Measurements from ENCODE around the gene MTM1.

Gene MTM1

DNA sequence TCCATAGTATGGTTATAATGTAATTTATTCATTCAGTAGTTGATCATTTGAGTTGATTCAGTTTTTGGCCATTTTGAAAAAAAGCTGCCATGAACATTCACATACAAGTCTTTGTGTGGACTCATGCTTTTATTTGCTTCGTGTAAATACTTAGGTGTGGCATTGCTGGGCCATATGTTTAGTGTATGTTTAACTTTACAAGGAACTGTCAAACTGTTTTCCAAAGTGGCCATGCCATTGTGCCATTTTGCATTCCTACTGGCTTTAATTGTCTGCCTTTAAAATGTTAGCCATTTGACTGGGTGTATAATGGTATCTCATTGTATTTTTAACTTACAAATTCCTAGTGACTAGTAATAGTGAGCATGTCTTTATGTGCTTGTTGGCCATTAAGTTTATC lies 8.8 kb downstream of the MTM1 start:
- Histone ChIP-seq H3K9ac (ENCODE audit: low read length) (no peak overlapping the region), H3K27me3 (ENCODE audit: control insufficient read depth in 1 of 2, insufficient read depth in 2 of 2, low read length in 2 of 2) (no peaks in the 10 kb centered on the region), H3K9me3 (ENCODE audit: low read length) (no peaks in the 10 kb centered on the region), H3K36me3 (ENCODE audit: insufficient read depth, low read length) (no peaks in the 10 kb centered on the region), H3K27ac (ENCODE audit: low read depth, low read length) (no peak overlapping the region), H3K4me3 (ENCODE audit: low read depth in 1 of 2, low read length in 2 of 2) (no peak overlapping the region), H3K4me1 (ENCODE audit: insufficient read depth, low read length) (peaks cover 6% of the 10 kb centered on the region)

DNA sequence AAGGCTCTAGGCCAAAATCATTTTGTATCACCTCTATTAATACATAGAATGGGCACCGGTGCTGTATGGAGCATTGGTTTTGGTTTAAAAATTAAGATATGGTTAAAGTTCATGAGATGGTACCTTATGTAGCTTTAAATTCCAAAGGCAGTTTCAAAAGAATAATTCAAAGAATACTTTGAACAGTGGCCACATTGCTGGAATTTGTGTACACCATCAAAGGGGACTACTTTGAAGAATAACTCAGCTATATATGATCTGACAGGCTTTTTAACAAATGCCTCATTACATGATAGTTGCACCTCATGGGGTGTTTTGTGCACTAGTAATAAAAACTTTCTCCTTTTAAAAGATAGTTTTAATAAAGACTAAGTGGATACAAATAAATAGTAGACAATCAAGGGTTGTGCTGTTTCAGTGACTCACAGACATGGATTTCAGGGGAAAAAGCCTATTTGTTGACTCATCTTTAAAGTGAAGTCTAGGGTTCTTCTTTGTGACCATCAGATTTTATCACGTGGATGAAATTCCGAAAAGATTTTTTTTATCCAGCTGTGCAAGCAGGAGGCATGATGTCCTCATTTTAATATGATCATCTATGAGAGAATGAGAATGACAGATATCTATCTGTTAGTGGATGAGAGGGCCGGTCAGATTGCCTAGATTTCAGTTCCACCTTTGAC lies 12.8 kb downstream of the MTM1 start:
- H3K9ac ChIP-seq (ENCODE audit: low read length), result no peak overlapping the region
- H3K4me1 ChIP-seq (ENCODE audit: insufficient read depth, low read length), result no peaks in the 10 kb centered on the region
- no peak overlapping the region for H3K27ac ChIP-seq (ENCODE audit: low read depth, low read length)
- no peak overlapping the region for H3K4me3 ChIP-seq (ENCODE audit: low read depth in 1 of 2, low read length in 2 of 2)
- H3K36me3 ChIP-seq (ENCODE audit: insufficient read depth, low read length), result no peaks in the 10 kb centered on the region
- no peaks in the 10 kb centered on the region for H3K9me3 ChIP-seq (ENCODE audit: low read length)
- no peaks in the 10 kb centered on the region for H3K27me3 ChIP-seq (ENCODE audit: control insufficient read depth in 1 of 2, insufficient read depth in 2 of 2, low read length in 2 of 2)

DNA sequence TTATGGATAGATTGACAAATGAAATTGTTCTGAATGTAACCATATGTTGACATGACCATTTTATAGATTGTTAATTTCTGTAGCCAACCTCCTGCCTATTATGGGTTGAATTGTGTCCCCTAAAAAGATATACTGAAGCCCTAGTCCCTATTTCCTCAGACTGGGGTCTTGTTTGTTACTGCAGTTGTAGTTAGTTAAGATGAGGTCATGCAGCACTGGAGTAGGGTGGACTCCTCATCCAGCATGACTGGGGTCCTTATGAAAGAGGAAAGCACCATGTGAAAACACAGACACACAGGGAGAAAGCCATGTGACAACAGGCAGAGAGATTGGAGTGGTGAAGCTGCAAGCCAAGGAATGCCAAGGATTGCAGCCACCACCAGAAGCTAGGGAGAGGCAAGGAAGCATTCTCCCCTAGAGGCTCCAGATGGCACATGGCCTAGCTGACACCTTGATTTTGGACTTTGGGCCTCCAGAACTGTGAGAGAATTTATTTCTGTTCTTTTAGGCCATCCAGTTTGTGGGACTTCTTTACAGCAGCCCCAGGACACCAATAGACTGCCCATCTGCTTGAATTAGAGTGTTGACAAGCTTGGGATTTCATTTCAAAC lies 14.0 kb downstream of the MTM1 start:
- Histone ChIP-seq H3K9me3 (ENCODE audit: low read length) (no peaks in the 10 kb centered on the region), H3K4me3 (ENCODE audit: low read depth in 1 of 2, low read length in 2 of 2) (no peak overlapping the region), H3K9ac (ENCODE audit: low read length) (no peak overlapping the region), H3K27me3 (ENCODE audit: control insufficient read depth in 1 of 2, insufficient read depth in 2 of 2, low read length in 2 of 2) (no peaks in the 10 kb centered on the region), H3K36me3 (ENCODE audit: insufficient read depth, low read length) (no peaks in the 10 kb centered on the region), H3K4me1 (ENCODE audit: insufficient read depth, low read length) (no peaks in the 10 kb centered on the region), H3K27ac (ENCODE audit: low read depth, low read length) (no peak overlapping the region)

DNA sequence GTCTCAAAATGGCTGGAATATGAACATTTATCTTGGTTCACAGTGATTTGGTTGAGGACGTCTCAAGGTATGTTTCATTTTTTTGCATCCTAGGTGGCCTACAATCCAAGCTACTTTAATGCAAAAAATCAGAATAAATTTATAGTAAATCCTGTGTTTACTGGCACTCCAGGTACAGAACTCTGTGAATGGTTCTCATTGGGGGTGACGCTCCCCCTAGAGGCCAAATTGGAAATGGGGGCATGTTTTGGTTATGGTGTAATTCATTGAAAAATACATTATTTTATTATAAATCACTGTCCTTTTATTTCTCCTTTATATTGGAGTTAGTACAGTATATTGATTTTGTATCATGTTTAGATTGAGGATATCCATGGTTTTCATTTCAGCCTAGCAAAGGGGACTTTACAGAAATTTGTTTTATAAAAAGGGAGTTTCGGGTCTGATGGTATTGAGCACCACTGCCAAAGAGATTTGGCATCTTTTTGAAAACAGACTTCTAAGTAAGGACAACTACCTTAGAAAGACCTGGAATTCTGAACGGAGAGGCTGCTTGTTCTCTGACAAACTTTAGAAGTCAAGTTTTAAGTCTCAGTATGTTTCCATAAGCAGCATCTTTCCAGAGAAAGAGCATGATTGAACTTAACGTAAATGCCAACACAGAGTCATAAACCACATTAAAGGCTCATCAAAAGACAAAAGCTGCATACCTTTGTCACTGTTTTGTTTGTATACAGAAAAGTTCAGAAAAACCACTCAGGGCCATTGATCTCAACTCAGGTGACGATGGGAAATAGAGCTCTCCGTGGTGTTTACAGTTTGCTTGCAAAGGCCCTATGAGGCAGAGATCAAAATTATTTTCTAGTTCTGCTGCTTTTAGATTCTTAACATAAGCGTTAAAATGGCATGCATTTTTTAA lies 19.4 kb downstream of the MTM1 start:
- Histone ChIP-seq H3K9me3 (ENCODE audit: low read length) (no peaks in the 10 kb centered on the region), H3K4me3 (ENCODE audit: low read depth in 1 of 2, low read length in 2 of 2) (no peak overlapping the region)

DNA sequence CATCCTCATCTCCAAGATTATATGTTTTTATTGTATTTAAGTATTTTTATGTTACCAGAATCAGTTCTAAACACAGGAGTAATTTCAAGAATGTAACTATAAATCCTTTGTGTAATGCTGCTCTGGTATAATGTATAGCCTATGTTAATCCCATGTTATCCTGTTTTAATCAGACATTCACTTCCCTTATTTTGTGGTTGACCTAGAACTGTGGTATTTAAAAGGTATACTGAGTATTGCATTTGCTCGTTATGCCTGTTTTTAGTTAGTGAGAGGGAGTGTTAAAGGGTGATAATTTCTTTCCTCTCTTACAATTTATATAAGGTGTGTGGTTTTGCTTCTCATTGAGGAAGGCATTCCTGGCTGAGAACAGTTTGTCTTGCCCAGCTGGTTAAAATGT lies 26.2 kb downstream of the MTM1 start:
- Histone ChIP-seq H3K27ac (ENCODE audit: low read depth, low read length) (no peak overlapping the region), H3K27me3 (ENCODE audit: control insufficient read depth in 1 of 2, insufficient read depth in 2 of 2, low read length in 2 of 2) (no peaks in the 10 kb centered on the region), H3K9me3 (ENCODE audit: low read length) (no peaks in the 10 kb centered on the region), H3K4me1 (ENCODE audit: insufficient read depth, low read length) (no peaks in the 10 kb centered on the region), H3K36me3 (ENCODE audit: insufficient read depth, low read length) (no peaks in the 10 kb centered on the region), H3K4me3 (ENCODE audit: low read depth in 1 of 2, low read length in 2 of 2) (no peak overlapping the region), H3K9ac (ENCODE audit: low read length) (no peak overlapping the region)

More for the DNA sequence above, 19.4 kb downstream of the MTM1 start:
- H3K27ac ChIP-seq (ENCODE audit: low read depth, low read length), result no peak overlapping the region
- H3K36me3 ChIP-seq (ENCODE audit: insufficient read depth, low read length), result no peaks in the 10 kb centered on the region
- H3K9ac ChIP-seq (ENCODE audit: low read length), result no peak overlapping the region
- no peaks in the 10 kb centered on the region for H3K27me3 ChIP-seq (ENCODE audit: control insufficient read depth in 1 of 2, insufficient read depth in 2 of 2, low read length in 2 of 2)
- no peaks in the 10 kb centered on the region for H3K4me1 ChIP-seq (ENCODE audit: insufficient read depth, low read length)

DNA sequence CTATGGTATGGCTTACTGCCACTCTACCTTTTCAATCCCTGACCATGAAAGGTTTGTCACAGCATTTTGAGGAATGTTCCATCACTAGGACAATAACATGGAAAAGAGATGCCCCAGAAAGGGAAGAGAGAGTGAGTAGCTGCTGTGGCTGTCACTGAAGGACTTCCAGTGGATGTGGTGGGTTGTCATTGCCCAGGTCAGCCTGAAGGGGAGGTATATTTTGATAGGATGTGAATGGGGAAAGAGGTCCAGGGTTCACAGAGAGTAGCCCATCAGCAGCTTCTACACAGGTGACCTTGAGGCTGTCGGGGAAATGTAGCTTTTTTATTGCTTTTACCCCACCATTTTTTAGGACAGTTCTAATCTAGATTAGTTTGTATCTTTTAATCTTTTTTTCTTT lies 30.8 kb downstream of the MTM1 start:
- no peaks in the 10 kb centered on the region for H3K9me3 ChIP-seq (ENCODE audit: low read length)
- no peaks in the 10 kb centered on the region for H3K36me3 ChIP-seq (ENCODE audit: insufficient read depth, low read length)
- no peak overlapping the region for H3K27ac ChIP-seq (ENCODE audit: low read depth, low read length)
- H3K4me3 ChIP-seq (ENCODE audit: low read depth in 1 of 2, low read length in 2 of 2), result no peak overlapping the region
- no peaks in the 10 kb centered on the region for H3K4me1 ChIP-seq (ENCODE audit: insufficient read depth, low read length)
- no peaks in the 10 kb centered on the region for H3K27me3 ChIP-seq (ENCODE audit: control insufficient read depth in 1 of 2, insufficient read depth in 2 of 2, low read length in 2 of 2)
- no peak overlapping the region for H3K9ac ChIP-seq (ENCODE audit: low read length)

DNA sequence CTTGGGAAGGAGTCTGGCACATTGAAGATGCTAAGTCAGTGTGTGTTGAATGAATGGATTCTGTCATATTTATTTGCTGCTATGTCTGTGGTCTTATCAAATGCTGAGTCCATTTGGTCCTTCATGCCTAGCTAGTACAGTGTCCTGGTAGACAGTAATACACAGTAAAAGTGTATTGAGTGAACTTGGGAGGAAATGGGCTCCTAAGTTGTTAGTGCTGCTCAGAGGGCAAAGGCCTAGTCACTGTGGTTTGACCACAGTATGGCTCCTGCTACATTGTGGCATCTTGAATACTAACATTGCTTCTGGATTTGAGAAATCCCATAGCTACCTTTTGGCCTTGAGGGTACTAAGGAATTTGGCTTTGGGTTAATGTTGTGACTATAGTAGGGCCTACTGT lies 33.9 kb downstream of the MTM1 start:
- no peaks in the 10 kb centered on the region for H3K4me1 ChIP-seq (ENCODE audit: insufficient read depth, low read length)
- no peaks in the 10 kb centered on the region for H3K36me3 ChIP-seq (ENCODE audit: insufficient read depth, low read length)
- H3K9ac ChIP-seq (ENCODE audit: low read length), result no peak overlapping the region
- no peak overlapping the region for H3K27ac ChIP-seq (ENCODE audit: low read depth, low read length)
- H3K27me3 ChIP-seq (ENCODE audit: control insufficient read depth in 1 of 2, insufficient read depth in 2 of 2, low read length in 2 of 2), result no peaks in the 10 kb centered on the region
- no peaks in the 10 kb centered on the region for H3K9me3 ChIP-seq (ENCODE audit: low read length)
- no peak overlapping the region for H3K4me3 ChIP-seq (ENCODE audit: low read depth in 1 of 2, low read length in 2 of 2)

DNA sequence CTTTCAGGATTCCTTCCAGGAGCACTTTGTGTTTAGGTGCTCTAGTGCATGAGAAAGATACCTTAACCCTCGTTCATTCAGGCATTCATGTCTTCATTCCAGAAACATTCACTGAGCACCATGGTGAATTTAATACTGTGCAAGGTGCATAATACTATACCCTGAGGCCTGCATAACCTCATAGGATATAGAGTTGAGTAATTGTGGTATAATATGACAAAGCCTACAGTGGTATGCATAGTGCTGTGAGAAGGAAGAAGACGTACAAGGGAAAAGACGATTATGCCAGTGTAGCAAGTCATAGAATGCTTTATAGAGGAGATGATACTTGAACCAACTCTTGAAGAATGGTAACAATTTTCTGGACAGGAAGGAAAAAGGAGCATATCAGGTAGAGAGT lies 34.3 kb downstream of the MTM1 start:
- Histone ChIP-seq H3K27me3 (ENCODE audit: control insufficient read depth in 1 of 2, insufficient read depth in 2 of 2, low read length in 2 of 2) (no peaks in the 10 kb centered on the region), H3K4me1 (ENCODE audit: insufficient read depth, low read length) (no peaks in the 10 kb centered on the region), H3K4me3 (ENCODE audit: low read depth in 1 of 2, low read length in 2 of 2) (no peak overlapping the region), H3K27ac (ENCODE audit: low read depth, low read length) (no peak overlapping the region), H3K9ac (ENCODE audit: low read length) (no peak overlapping the region), H3K36me3 (ENCODE audit: insufficient read depth, low read length) (no peaks in the 10 kb centered on the region), H3K9me3 (ENCODE audit: low read length) (no peaks in the 10 kb centered on the region)

DNA sequence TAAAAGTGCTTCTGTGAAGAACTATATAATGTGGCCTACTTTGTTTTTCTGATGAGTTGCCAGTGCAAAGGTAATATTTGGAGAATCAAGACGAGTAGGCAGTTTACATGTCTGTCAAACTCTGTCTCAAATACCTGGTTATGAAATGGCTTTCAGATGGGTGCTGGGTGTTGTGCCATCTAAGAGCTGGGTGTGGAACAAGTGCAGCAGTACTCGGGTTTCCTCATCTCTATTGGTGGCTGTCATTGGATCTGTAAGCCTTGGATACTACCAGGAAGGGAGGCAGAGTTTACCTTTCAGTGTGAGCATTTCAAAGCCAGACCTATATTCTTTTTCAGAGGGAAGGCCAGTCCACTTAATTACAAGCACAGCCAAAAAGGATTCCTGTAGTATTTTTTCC lies 37.2 kb downstream of the MTM1 start:
- Histone ChIP-seq H3K36me3 (ENCODE audit: insufficient read depth, low read length) (no peaks in the 10 kb centered on the region), H3K27me3 (ENCODE audit: control insufficient read depth in 1 of 2, insufficient read depth in 2 of 2, low read length in 2 of 2) (no peaks in the 10 kb centered on the region), H3K4me3 (ENCODE audit: low read depth in 1 of 2, low read length in 2 of 2) (no peak overlapping the region), H3K9me3 (ENCODE audit: low read length) (no peaks in the 10 kb centered on the region), H3K27ac (ENCODE audit: low read depth, low read length) (no peak overlapping the region), H3K4me1 (ENCODE audit: insufficient read depth, low read length) (no peaks in the 10 kb centered on the region), H3K9ac (ENCODE audit: low read length) (no peak overlapping the region)

DNA sequence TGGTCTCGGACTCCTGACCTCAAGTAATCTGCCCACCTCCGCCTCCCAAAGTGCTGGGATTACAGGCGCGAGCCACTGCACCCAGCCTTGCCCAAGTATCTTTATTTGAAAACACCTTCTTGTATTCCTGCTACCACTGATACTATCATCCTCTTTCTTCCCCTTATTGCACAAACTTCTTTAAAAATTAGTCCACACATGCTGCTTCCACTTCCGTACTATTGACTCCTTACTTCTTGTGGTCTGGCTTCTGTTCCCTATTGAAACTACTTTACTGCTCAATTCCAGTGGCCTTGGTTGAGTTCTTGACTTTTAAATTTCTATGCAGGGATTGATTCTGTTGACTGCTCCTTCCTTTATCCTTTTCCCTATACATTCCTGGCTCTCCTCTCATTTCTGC lies 38.8 kb downstream of the MTM1 start:
- H3K4me3 ChIP-seq (ENCODE audit: low read depth in 1 of 2, low read length in 2 of 2), result no peak overlapping the region
- H3K4me1 ChIP-seq (ENCODE audit: insufficient read depth, low read length), result no peaks in the 10 kb centered on the region
- no peak overlapping the region for H3K9ac ChIP-seq (ENCODE audit: low read length)
- H3K27ac ChIP-seq (ENCODE audit: low read depth, low read length), result no peak overlapping the region
- no peaks in the 10 kb centered on the region for H3K36me3 ChIP-seq (ENCODE audit: insufficient read depth, low read length)
- no peaks in the 10 kb centered on the region for H3K9me3 ChIP-seq (ENCODE audit: low read length)
- no peaks in the 10 kb centered on the region for H3K27me3 ChIP-seq (ENCODE audit: control insufficient read depth in 1 of 2, insufficient read depth in 2 of 2, low read length in 2 of 2)

DNA sequence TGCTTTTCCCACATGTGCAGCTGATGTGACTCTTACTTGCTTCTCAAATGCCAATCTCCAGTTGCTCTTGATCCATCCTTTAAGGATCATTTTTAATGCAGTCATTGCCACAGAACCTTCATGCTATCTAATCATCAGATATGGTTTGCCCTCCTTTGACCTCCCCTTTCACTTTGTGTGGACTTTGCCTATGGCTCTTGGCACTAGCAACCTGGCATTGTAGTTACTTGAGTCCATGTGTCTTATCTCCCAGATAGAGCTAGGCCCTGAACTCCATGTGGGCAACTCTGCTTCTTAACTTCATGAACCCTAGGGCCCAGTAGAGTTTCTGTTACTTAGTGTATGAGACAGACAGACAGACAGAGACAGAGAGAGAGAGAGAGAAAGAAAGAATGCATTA lies 41.6 kb downstream of the MTM1 start:
- no peak overlapping the region for H3K9ac ChIP-seq (ENCODE audit: low read length)
- no peak overlapping the region for H3K27ac ChIP-seq (ENCODE audit: low read depth, low read length)
- H3K4me1 ChIP-seq (ENCODE audit: insufficient read depth, low read length), result no peaks in the 10 kb centered on the region
- H3K9me3 ChIP-seq (ENCODE audit: low read length), result no peaks in the 10 kb centered on the region
- H3K36me3 ChIP-seq (ENCODE audit: insufficient read depth, low read length), result no peaks in the 10 kb centered on the region
- no peak overlapping the region for H3K4me3 ChIP-seq (ENCODE audit: low read depth in 1 of 2, low read length in 2 of 2)
- H3K27me3 ChIP-seq (ENCODE audit: control insufficient read depth in 1 of 2, insufficient read depth in 2 of 2, low read length in 2 of 2), result no peaks in the 10 kb centered on the region

Measured in muscle layer of colon (tissue), 2 donors.